K562 (cell line): ENCODE measurements around the gene IGDCC3. TPM values are rescaled to one million over a fixed set of nuclear protein-coding genes. Genes with fewer than 3 reads are reported as not detected.

ENCODE experiments used
- ATAC-seq: fragments of 200-7000 bp; cut with Tn5 transposase; 3 replicates; pipeline ENCODE4 v1.9.1; 2020; ENCODE audit warnings: moderate library complexity
- BruUV-seq: library from RNA; stranded (reverse); fragments of 400-500 nt; replicated peaks from 2 replicates; lab custom pipeline; 2021; lab: Mats Ljungman, UMichigan
- CTCF ChIA-PET: fragments of 300-600 bp; formaldehyde crosslinking; extraction: SDS; loops from one replicate; lab custom pipeline; 2021; ENCODE audit warnings: low intra/inter-chr PET ratio; lab: Yijun Ruan, JAX
- POLR2A ChIA-PET: fragments of 300-600, 350-650 bp; sonication (Branson Sonifier 250); formaldehyde crosslinking; extraction: SDS; loops from one replicate; lab custom pipeline; 2021; ENCODE audit warnings: antibody characterized with exemption, inconsistent platforms; lab: Yijun Ruan, JAX
- DNase-seq, 4 experiments: peaks; one replicate each; pipeline versions ENCODE4 v3.0.0 to v3.0.0-alpha.2; 2011 to 2018; ENCODE audit warnings: low spot score in 3 of 4, mixed read lengths in 3 of 4; ENCODE audit errors: extremely low read depth in 1 of 4
- FAIRE-seq: peaks from 2 replicates; lab custom pipeline; 2011; peaks lifted over from hg19 to GRCh38; lab: Jason Lieb, UNC
- H2AFZ ChIP-seq: 2 replicates; pipeline ENCODE4 v1.6.0; 2011; ENCODE audit warnings: low read depth, low read length, control low read depth, inconsistent platforms
- H3K27ac ChIP-seq: fragments of 200-600 bp; 3 replicates; pipeline ENCODE4 v1.8.0; 2011; ENCODE audit warnings: low read depth, mild to moderate bottlenecking, control low read depth, inconsistent platforms, low read length, moderate library complexity, mixed read lengths; ENCODE audit errors: extremely low read depth
- H3K27me3 ChIP-seq, 2 experiments: fragments of 300-600 bp in 1 of 2; 2 replicates in 1 of 2; 3 replicates in 1 of 2; pipeline versions ENCODE4 v1.6.0 to v1.8.0; 2011; ENCODE audit warnings: inconsistent platforms in 2 of 2, low read length in 2 of 2, mild to moderate bottlenecking in 1 of 2, mixed read lengths in 1 of 2, moderate library complexity in 1 of 2; ENCODE audit not compliant: control insufficient read depth in 2 of 2, insufficient read depth in 2 of 2
- H3K36me3 ChIP-seq: fragments of 300-600 bp; 3 replicates; pipeline ENCODE4 v1.8.0; 2011; ENCODE audit warnings: mild to moderate bottlenecking, low read length, inconsistent platforms; ENCODE audit not compliant: control insufficient read depth, insufficient read depth
- H3K4me1 ChIP-seq, 2 experiments: fragments of 200-600 bp in 1 of 2; replicated peaks in 1 of 2; 2 replicates in 1 of 2; 3 replicates in 1 of 2; pipeline versions ENCODE4 v1.5.1 to v1.8.0; 2011; ENCODE audit warnings: inconsistent platforms in 2 of 2, low read length in 2 of 2, mild to moderate bottlenecking in 1 of 2, mixed read lengths in 1 of 2, moderate library complexity in 1 of 2; ENCODE audit not compliant: control insufficient read depth in 2 of 2, insufficient read depth in 2 of 2
- H3K4me2 ChIP-seq: 2 replicates; pipeline ENCODE4 v1.6.1; 2011; ENCODE audit warnings: low read length, control low read depth, inconsistent platforms, mixed read lengths; ENCODE audit not compliant: insufficient read depth
- H3K4me3 ChIP-seq: fragments of 200-600 bp; sonication (generic), shearing (Covaris generic); 2 replicates; pipeline ENCODE4 v1.5.1; 2016; ENCODE audit warnings: control low read depth, inconsistent platforms
- H3K79me2 ChIP-seq: fragments of 200-600 bp; 3 replicates; pipeline ENCODE4 v1.8.0; 2011; ENCODE audit warnings: low read length, inconsistent platforms; ENCODE audit not compliant: control insufficient read depth, insufficient read depth
- H3K9ac ChIP-seq, 2 experiments: 2 replicates each; pipeline versions ENCODE4 v1.6.0 to v1.6.1; 2011; ENCODE audit warnings: low read depth in 2 of 2, low read length in 2 of 2, control low read depth in 1 of 2, inconsistent platforms in 1 of 2, mild to moderate bottlenecking in 1 of 2, mixed read lengths in 1 of 2; ENCODE audit not compliant: insufficient read depth in 1 of 2
- H3K9me1 ChIP-seq: one replicate; pipeline ENCODE4 v1.6.0; 2011; ENCODE audit warnings: inconsistent platforms, mild to moderate bottlenecking, low read length, moderate library complexity; ENCODE audit not compliant: control insufficient read depth, insufficient read depth
- H3K9me3 ChIP-seq: replicated peaks from 2 replicates; pipeline ENCODE4 v1.5.1; 2011; ENCODE audit warnings: low read depth, low read length, inconsistent platforms; ENCODE audit not compliant: control insufficient read depth, insufficient read depth
- H4K20me1 ChIP-seq: replicated peaks from 2 replicates; pipeline ENCODE4 v1.6.1; 2011; ENCODE audit warnings: low read length, inconsistent platforms, mixed read lengths; ENCODE audit not compliant: control insufficient read depth, insufficient read depth
- BHLHE40 ChIP-seq: IDR thresholded peaks from 2 replicates; pipeline ENCODE4 v1.6.1; 2011; ENCODE audit warnings: low read length, improper control_type of control experiment
- CREB1 ChIP-seq, 2 experiments: sonication (generic) in 1 of 2; formaldehyde crosslinking in 1 of 2; IDR thresholded peaks; 2 replicates each; pipeline versions ENCODE4 v1.6.1 to v1.8.0; 2012 to 2022; ENCODE audit warnings: inconsistent platforms in 1 of 2, mild to moderate bottlenecking in 1 of 2, missing genetic modification reagents in 1 of 2, moderate library complexity in 1 of 2
- HDAC6 ChIP-seq: IDR thresholded peaks from 2 replicates; pipeline ENCODE4 v1.6.1; 2012; ENCODE audit warnings: low read depth, mild to moderate bottlenecking, control low read depth, inconsistent platforms, low read length, moderate library complexity
- HNRNPK ChIP-seq: fragments of 200-400 bp; formaldehyde crosslinking; IDR thresholded peaks from one replicate; pipeline ENCODE4 v1.6.1; 2018; ENCODE audit warnings: mild to moderate bottlenecking, low read depth, low read length; ENCODE audit not compliant: poor library complexity, severe bottlenecking
- KLF13 ChIP-seq: fragments of 450-650 bp; IDR thresholded peaks from 2 replicates; pipeline ENCODE4 v1.6.1; 2016; ENCODE audit warnings: missing genetic modification characterization, low read depth, mild to moderate bottlenecking, missing compliant biosample characterization, moderate library complexity, borderline replicate concordance
- MAX ChIP-seq: sonication (generic); formaldehyde crosslinking; IDR thresholded peaks from 2 replicates; pipeline ENCODE4 v1.9.0; 2022; ENCODE audit warnings: mild to moderate bottlenecking, missing genetic modification reagents
- MBD1 ChIP-seq: fragments of 250-450 bp; sonication (Bioruptor Pico); IDR thresholded peaks from 2 replicates; pipeline ENCODE4 v1.8.0; 2022; ENCODE audit warnings: inconsistent platforms
- MITF ChIP-seq: IDR thresholded peaks from 2 replicates; pipeline ENCODE4 v1.6.1; 2014; ENCODE audit warnings: antibody characterized with exemption
- MTA2 ChIP-seq: fragments of 450-650 bp; IDR thresholded peaks from 2 replicates; pipeline ENCODE4 v1.6.1; 2016; ENCODE audit warnings: low read depth
- NRF1 ChIP-seq, 2 experiments: fragments of 450-650 bp; IDR thresholded peaks in 1 of 2; conservative IDR thresholded peaks in 1 of 2; 2 replicates each; pipeline ENCODE4 v1.6.1; 2014; ENCODE audit warnings: mild to moderate bottlenecking in 2 of 2
- POLR2A ChIP-seq: fragments of 450-650 bp; conservative IDR thresholded peaks from 2 replicates; pipeline ENCODE4 v1.6.1; 2016
- POLR3G ChIP-seq: IDR thresholded peaks from 2 replicates; pipeline ENCODE4 v1.6.1; 2011; ENCODE audit not compliant: insufficient read length, insufficient replicate concordance; ENCODE audit errors: extremely low read depth
- USF1 ChIP-seq: sonication (generic); formaldehyde crosslinking; IDR thresholded peaks from 2 replicates; pipeline ENCODE4 v1.9.0; 2022; ENCODE audit warnings: mild to moderate bottlenecking, missing genetic modification reagents
- ZBTB2 ChIP-seq: fragments of 450-650 bp; IDR thresholded peaks from 2 replicates; pipeline ENCODE4 v1.6.1; 2016; ENCODE audit warnings: antibody characterized with exemption
- WGBS: fragments of 100-300 bp; shearing (Covaris generic); methylation state at CpG from one replicate; pipeline ENCODE4 v1.1.6; 2016; ENCODE audit warnings: low coverage, mixed read lengths; ENCODE audit not compliant: insufficient coverage; ENCODE audit errors: missing lambda C conversion rate; 5-methylcytosine and 5-hydroxymethylcytosine counted together
- in situ Hi-C: fragments of 300-500 bp; cut with MboI; formaldehyde crosslinking; loops from 4 replicates; pipeline ENCODE4 v1.15.0; 2018; ENCODE audit warnings: inconsistent platforms, mixed read lengths
- intact Hi-C: fragments of 100-400 bp; cut with micrococcal nuclease; formaldehyde crosslinking; loops from 2 replicates; pipeline ENCODE4 v1.14.2; 2022
- polyA plus RNA-seq, 8 experiments: library from polyadenylated mRNA; depleted of rRNA in 4 of 8; stranded (reverse) in 5 of 8; unstranded in 3 of 8; fragments of >200 nt; fragmentation: Nextera tagmentation in 2 of 8; fragmentation: Illumina TruSeq in 1 of 8; extraction: Ambion mirVana in 2 of 8; extraction: Trizol in 1 of 8; gene quantifications; 2 replicates each; pipeline versions ENCODE4 v1.2.1 to v1.2.3, GENCODE V29; 2011 to 2014; ENCODE audit warnings: inconsistent platforms in 1 of 8, missing spikeins in 1 of 8
- total RNA-seq, 7 experiments: library from RNA; depleted of rRNA in 6 of 7; stranded (reverse); fragments of >200 nt in 6 of 7; fragmentation: Illumina TruSeq in 2 of 7; extraction: Trizol in 2 of 7; gene quantifications; 2 replicates each; pipeline versions ENCODE4 v1.2.1 to v1.2.3, GENCODE V29; 2011 to 2021; ENCODE audit warnings: low replicate concordance in 1 of 7

IGDCC3 gene
- total and polyA plus RNA-seq, 9 of the 15 experiments (the other 6 are each of a cell fraction or from before 2014, with no cell fraction given) = not detected

GRCh38 chr15:65332391-65333147, 45.2 kb downstream of the IGDCC3 start:
- BruUV-seq = no TSS peak
- Histone ChIP-seq H4K20me1 (peaks cover 9% of the 10 kb centered on the region; the same call in 1 of the 2 replicates), H3K9me1 (no peaks in the 10 kb centered on the region), H3K4me3 (no peak overlapping the region), H2AFZ (no peak overlapping the region), H3K27ac (no peak overlapping the region), H3K36me3 (no peaks in the 10 kb centered on the region), H3K9me3 (no peaks in the 10 kb centered on the region), H3K9ac (peak overlapping the region in 1 of 2 experiments; percentile 64; a peak in 2 of 4 replicates), H3K79me2 (no peaks in the 10 kb centered on the region), H3K4me1 (peaks cover 0 to 35% of the 10 kb centered on the region in 2 experiments; a peak in 2 of 5 replicates), H3K27me3 (peaks cover 49 to 82% of the 10 kb centered on the region in 2 experiments), H3K4me2 (no peak overlapping the region)
- in situ Hi-C loops = no loop called here
- intact Hi-C loops = no loop called here
- WGBS = 2% methylated on average over 22 of the region's 31 CpGs
- TF ChIP-seq NRF1 (conservative IDR thresholded peaks at IDR 0.05 in 1 of 2, IDR thresholded peaks at IDR 0.05 in 1 of 2) (peak; percentile 53 to 67), POLR3G (no peak), HNRNPK (no peak), CREB1 (IDR thresholded peaks at IDR 0.05) (no peak), CREB1 (CRISPR knock-in tag; IDR thresholded peaks at IDR 0.05) (no peak), HDAC6 (no peak), KLF13 (tag) (no peak), MAX (CRISPR knock-in tag) (peak; percentile 33; the same call in 1 of the 2 replicates), MTA2 (no peak), MITF (no peak), POLR2A (no peak), ZBTB2 (no peak), BHLHE40 (0 out of 2 replicates have a peak, but pooled peaks have one; percentile 12), MBD1 (no peak), USF1 (CRISPR knock-in tag) (no peak)
- POLR2A ChIA-PET = interaction anchor here (0.6 to 3.6 kb wide), 4 partner anchors 10 to 27 kb away, joined by 3 to 20 read pairs (median 5); partner anchors contain the start of gene RNU5B-1
- FAIRE-seq = no peak
- no peak for DNase-seq
- CTCF ChIA-PET = no interaction called here
- ATAC-seq = peak; percentile 59
